ENCODE results near the gene IDH1.
"Not testable (repeated sequence)": the region's sequence is repeated elsewhere in the genome, so short reads cannot be mapped to it uniquely, and the experiment has no call there.

Gene IDH1

GRCh38 chr2:208256849-208257813 lies 2.3 kb upstream of the IDH1 start:
- not testable (repeated sequence) for DNase-seq (ENCODE audit: low read depth in 2 of 2)

GRCh38 chr2:208256192-208256782 lies 1.4 kb upstream of the IDH1 start:
- no peak for DNase-seq (ENCODE audit: low read depth in 2 of 2)

- DNase-seq (ENCODE audit: low read depth in 2 of 2): no peak
These were observed 761 bp upstream of the IDH1 start for GRCh38 chr2:208255557-208256106.

- peak; percentile 52 to 72 for DNase-seq (ENCODE audit: low read depth in 2 of 2)
These were observed 577 bp downstream of the IDH1 start for GRCh38 chr2:208254118-208254870.

GRCh38 chr2:208253600-208254117 lies 1.2 kb downstream of the IDH1 start:
- DNase-seq (ENCODE audit: low read depth in 2 of 2): no peak

GRCh38 chr2:208252716-208253492 lies 2.0 kb downstream of the IDH1 start:
- no peak for DNase-seq (ENCODE audit: low read depth in 2 of 2)

GRCh38 chr2:208251098-208251497 lies 3.8 kb downstream of the IDH1 start:
- DNase-seq (ENCODE audit: low read depth in 2 of 2): no peak

- DNase-seq (ENCODE audit: low read depth in 2 of 2): no peak
These were observed 4.5 kb downstream of the IDH1 start for GRCh38 chr2:208250388-208250787.

GRCh38 chr2:208249296-208249695 lies 5.6 kb downstream of the IDH1 start:
- DNase-seq (ENCODE audit: low read depth in 2 of 2): no peak

GRCh38 chr2:208248601-208249000 lies 6.3 kb downstream of the IDH1 start:
- DNase-seq (ENCODE audit: low read depth in 2 of 2): no peak

GRCh38 chr2:208245746-208246145 lies 9.1 kb downstream of the IDH1 start:
- DNase-seq (ENCODE audit: low read depth in 2 of 2): no peak

GRCh38 chr2:208244422-208244821 lies 10.4 kb downstream of the IDH1 start:
- no peak for DNase-seq (ENCODE audit: low read depth in 2 of 2)

- DNase-seq (ENCODE audit: low read depth in 2 of 2): no peak
These were observed 14.2 kb downstream of the IDH1 start for GRCh38 chr2:208240619-208241209.

- DNase-seq (ENCODE audit: low read depth in 2 of 2): no peak
These were observed 14.9 kb downstream of the IDH1 start for GRCh38 chr2:208239770-208240493.

- DNase-seq (ENCODE audit: low read depth in 2 of 2): no peak
These were observed 19.0 kb downstream of the IDH1 start for GRCh38 chr2:208235860-208236259.

- no peak for DNase-seq (ENCODE audit: low read depth in 2 of 2)
These were observed 20.1 kb downstream of the IDH1 start for GRCh38 chr2:208234786-208235185.

- DNase-seq (ENCODE audit: low read depth in 2 of 2): no peak
These were observed 26.4 kb downstream of the IDH1 start for GRCh38 chr2:208228476-208228875.

- DNase-seq (ENCODE audit: low read depth in 2 of 2): no peak
These were observed 27.2 kb downstream of the IDH1 start for GRCh38 chr2:208227581-208228232.

- DNase-seq (ENCODE audit: low read depth in 2 of 2): no peak
These were observed 30.1 kb downstream of the IDH1 start for GRCh38 chr2:208224802-208225201.
